ENCODE results near the gene TMED6.

- TF ChIP-seq POLR2A (IDR thresholded peaks at IDR 0.05) (no peak), CTCF (IDR thresholded peaks at IDR 0.05 in 4 of 5, conservative IDR thresholded peaks at IDR 0.05 in 1 of 5) (no peak)
These were observed 42.3 kb downstream of the TMED6 start for GRCh38 chr16:69309316-69309715.

All from gastrocnemius medialis (tissue), 4 donors.